ENCODE data around the gene PODXL. TPM values are rescaled to one million over a fixed set of nuclear protein-coding genes. Genes with fewer than 3 reads are reported as not detected.

PODXL gene
- total RNA-seq, 1 donor from 2014 or later = 0.75 TPM

- H3K27ac Mint-ChIP-seq = no peak overlapping the region
- peaks cover 71% of the 10 kb centered on the region for H3K27me3 Mint-ChIP-seq (ENCODE audit: insufficient read depth)
- no peaks in the 10 kb centered on the region for H3K36me3 Mint-ChIP-seq (ENCODE audit: low read depth)
- no peak for DNase-seq (ENCODE audit: low spot score)
- no peaks in the 10 kb centered on the region for H3K9me3 Mint-ChIP-seq
- H3K4me3 Mint-ChIP-seq = peak overlapping the region; percentile 63
- intact Hi-C loops (cut with micrococcal nuclease) = loop anchor here (5.0 kb wide), 1 partner anchor 1775 kb away; no protein-coding TSS in a partner anchor
- peaks cover 10% of the 10 kb centered on the region for H3K4me1 Mint-ChIP-seq (ENCODE audit: low read depth)
Measured at GRCh38 chr7:131556909-131557651, 652 bp upstream of the PODXL start.

- Mint-ChIP-seq H3K9me3 (no peaks in the 10 kb centered on the region), H3K27ac (peak overlapping the region; percentile 58), H3K4me1 (ENCODE audit: low read depth) (peaks cover 10% of the 10 kb centered on the region), H3K27me3 (ENCODE audit: insufficient read depth) (peaks cover 73% of the 10 kb centered on the region), H3K4me3 (peak overlapping the region; percentile 69), H3K36me3 (ENCODE audit: low read depth) (no peaks in the 10 kb centered on the region)
- no peak for DNase-seq (ENCODE audit: low spot score)
- intact Hi-C loops (cut with micrococcal nuclease) = loop anchor here (5.0 kb wide), 1 partner anchor 1773 kb away; no protein-coding TSS in a partner anchor
Measured at GRCh38 chr7:131555552-131556052, 826 bp downstream of the PODXL start.

- peaks cover 69% of the 10 kb centered on the region for H3K27me3 Mint-ChIP-seq (ENCODE audit: insufficient read depth)
- H3K4me3 Mint-ChIP-seq = peak overlapping the region; percentile 42
- H3K9me3 Mint-ChIP-seq = no peaks in the 10 kb centered on the region
Measured at GRCh38 chr7:131554880-131555516, 1.4 kb downstream of the PODXL start.

GRCh38 chr7:131553931-131554330, 2.5 kb downstream of the PODXL start:
- intact Hi-C loops (cut with micrococcal nuclease) = no loop called here
- Mint-ChIP-seq H3K4me1 (ENCODE audit: low read depth) (peaks cover 10% of the 10 kb centered on the region), H3K27ac (no peak overlapping the region), H3K9me3 (no peaks in the 10 kb centered on the region), H3K36me3 (ENCODE audit: low read depth) (no peaks in the 10 kb centered on the region), H3K4me3 (no peak overlapping the region), H3K27me3 (ENCODE audit: insufficient read depth) (peaks cover 60% of the 10 kb centered on the region)
- no peak for DNase-seq (ENCODE audit: low spot score)

More at GRCh38 chr7:131554880-131555516, 1.4 kb downstream of the PODXL start:
- Mint-ChIP-seq H3K4me1 (ENCODE audit: low read depth) (peaks cover 10% of the 10 kb centered on the region), H3K27ac (no peak overlapping the region), H3K36me3 (ENCODE audit: low read depth) (no peaks in the 10 kb centered on the region)
- intact Hi-C loops (cut with micrococcal nuclease) = loop anchor here (5.0 kb wide), 1 partner anchor 1773 kb away; no protein-coding TSS in a partner anchor
- DNase-seq (ENCODE audit: low spot score) = no peak

- intact Hi-C loops (cut with micrococcal nuclease) = no loop called here
- H3K27me3 Mint-ChIP-seq (ENCODE audit: insufficient read depth) = peaks cover 48% of the 10 kb centered on the region
- DNase-seq (ENCODE audit: low spot score) = no peak
- H3K4me3 Mint-ChIP-seq = no peak overlapping the region
- H3K27ac Mint-ChIP-seq = no peak overlapping the region
- H3K4me1 Mint-ChIP-seq (ENCODE audit: low read depth) = peaks cover 6% of the 10 kb centered on the region
- no peaks in the 10 kb centered on the region for H3K9me3 Mint-ChIP-seq
- H3K36me3 Mint-ChIP-seq (ENCODE audit: low read depth) = no peaks in the 10 kb centered on the region
Measured at GRCh38 chr7:131552053-131552452, 4.4 kb downstream of the PODXL start.

- Mint-ChIP-seq H3K36me3 (ENCODE audit: low read depth) (no peaks in the 10 kb centered on the region), H3K9me3 (no peaks in the 10 kb centered on the region), H3K4me1 (ENCODE audit: low read depth) (peaks cover 7% of the 10 kb centered on the region), H3K4me3 (no peak overlapping the region), H3K27me3 (ENCODE audit: insufficient read depth) (peaks cover 45% of the 10 kb centered on the region), H3K27ac (no peak overlapping the region)
- no peak for DNase-seq (ENCODE audit: low spot score)
- intact Hi-C loops (cut with micrococcal nuclease) = no loop called here
Measured at GRCh38 chr7:131550846-131551245, 5.6 kb downstream of the PODXL start.

- H3K4me3 Mint-ChIP-seq = no peak overlapping the region
- intact Hi-C loops (cut with micrococcal nuclease) = no loop called here
Measured at GRCh38 chr7:131548371-131548770, 8.1 kb downstream of the PODXL start.

GRCh38 chr7:131547589-131547988, 8.8 kb downstream of the PODXL start:
- intact Hi-C loops (cut with micrococcal nuclease) = loop anchor here (2.0 kb wide), 1 partner anchor 107 kb away; no protein-coding TSS in a partner anchor

More at GRCh38 chr7:131548371-131548770, 8.1 kb downstream of the PODXL start:
- no peak for DNase-seq (ENCODE audit: low spot score)
- Mint-ChIP-seq H3K27ac (no peak overlapping the region), H3K27me3 (ENCODE audit: insufficient read depth) (peaks cover 21% of the 10 kb centered on the region), H3K4me1 (ENCODE audit: low read depth) (peaks cover 16% of the 10 kb centered on the region), H3K36me3 (ENCODE audit: low read depth) (no peaks in the 10 kb centered on the region), H3K9me3 (no peaks in the 10 kb centered on the region)

GRCh38 chr7:131546583-131547141, 9.8 kb downstream of the PODXL start:
- H3K27ac Mint-ChIP-seq = no peak overlapping the region
- H3K9me3 Mint-ChIP-seq = no peaks in the 10 kb centered on the region
- intact Hi-C loops (cut with micrococcal nuclease) = loop anchor here (2.0 kb wide), 1 partner anchor 108 kb away; no protein-coding TSS in a partner anchor
- no peak overlapping the region for H3K4me3 Mint-ChIP-seq
- peaks cover 15% of the 10 kb centered on the region for H3K27me3 Mint-ChIP-seq (ENCODE audit: insufficient read depth)
- peaks cover 16% of the 10 kb centered on the region for H3K4me1 Mint-ChIP-seq (ENCODE audit: low read depth)
- H3K36me3 Mint-ChIP-seq (ENCODE audit: low read depth) = no peaks in the 10 kb centered on the region
- DNase-seq (ENCODE audit: low spot score) = peak; percentile 31

More at GRCh38 chr7:131547589-131547988, 8.8 kb downstream of the PODXL start:
- H3K4me1 Mint-ChIP-seq (ENCODE audit: low read depth) = peaks cover 16% of the 10 kb centered on the region
- no peaks in the 10 kb centered on the region for H3K36me3 Mint-ChIP-seq (ENCODE audit: low read depth)
- H3K27me3 Mint-ChIP-seq (ENCODE audit: insufficient read depth) = peaks cover 15% of the 10 kb centered on the region
- DNase-seq (ENCODE audit: low spot score) = no peak
- no peak overlapping the region for H3K4me3 Mint-ChIP-seq
- no peaks in the 10 kb centered on the region for H3K9me3 Mint-ChIP-seq
- H3K27ac Mint-ChIP-seq = no peak overlapping the region

- DNase-seq (ENCODE audit: low spot score) = no peak
- no peaks in the 10 kb centered on the region for H3K36me3 Mint-ChIP-seq (ENCODE audit: low read depth)
- peaks cover 16% of the 10 kb centered on the region for H3K4me1 Mint-ChIP-seq (ENCODE audit: low read depth)
- no peaks in the 10 kb centered on the region for H3K9me3 Mint-ChIP-seq
- H3K27me3 Mint-ChIP-seq (ENCODE audit: insufficient read depth) = peaks cover 14% of the 10 kb centered on the region
- no peak overlapping the region for H3K4me3 Mint-ChIP-seq
- intact Hi-C loops (cut with micrococcal nuclease) = loop anchor here (2.0 kb wide), 1 partner anchor 109 kb away; no protein-coding TSS in a partner anchor
- H3K27ac Mint-ChIP-seq = no peak overlapping the region
Measured at GRCh38 chr7:131546126-131546525, 10.3 kb downstream of the PODXL start.

GRCh38 chr7:131544449-131545301, 11.8 kb downstream of the PODXL start:
- Mint-ChIP-seq H3K36me3 (ENCODE audit: low read depth) (no peaks in the 10 kb centered on the region), H3K4me3 (no peak overlapping the region), H3K27ac (no peak overlapping the region), H3K9me3 (no peaks in the 10 kb centered on the region), H3K27me3 (ENCODE audit: insufficient read depth) (peaks cover 16% of the 10 kb centered on the region), H3K4me1 (ENCODE audit: low read depth) (peaks cover 16% of the 10 kb centered on the region)
- DNase-seq (ENCODE audit: low spot score) = no peak
- intact Hi-C loops (cut with micrococcal nuclease) = no loop called here

GRCh38 chr7:131544021-131544420, 12.4 kb downstream of the PODXL start:
- Mint-ChIP-seq H3K27me3 (ENCODE audit: insufficient read depth) (peaks cover 15% of the 10 kb centered on the region), H3K9me3 (no peaks in the 10 kb centered on the region), H3K4me1 (ENCODE audit: low read depth) (peaks cover 16% of the 10 kb centered on the region), H3K4me3 (no peak overlapping the region), H3K36me3 (ENCODE audit: low read depth) (no peaks in the 10 kb centered on the region), H3K27ac (no peak overlapping the region)
- no peak for DNase-seq (ENCODE audit: low spot score)
- intact Hi-C loops (cut with micrococcal nuclease) = no loop called here
